Left ventricle myocardium superior (tissue), 1 donor: ENCODE data around the gene PPP5C. TPM values are rescaled to one million over a fixed set of nuclear protein-coding genes. Genes with fewer than 3 reads are reported as not detected.
"Not testable (repeated sequence)": the region's sequence is repeated elsewhere in the genome, so short reads cannot be mapped to it uniquely, and the experiment has no call there.

Experiments
- ATAC-seq: fragments of 200-7000 bp; cut with Tn5 transposase; one replicate; pipeline ENCODE4 v1.9.1; 2020; ENCODE audit warnings: mild to moderate bottlenecking, moderate library complexity
- DNase-seq: peaks from one replicate; pipeline ENCODE4 v3.0.0-alpha.2; 2020
- intact Hi-C: fragments of 100-400 bp; cut with micrococcal nuclease; formaldehyde crosslinking; loops from one replicate; pipeline ENCODE4 v1.11.0; 2022
- total RNA-seq: library from RNA; stranded (reverse); fragmentation: NEBNext Ultra II Directional; extraction: Animal tissue kit (Norgen Biotek cat#: 25700); gene quantifications from one replicate; pipeline ENCODE4 v1.2.1, GENCODE V29; 2021
- donor health status: DM: no; HTN: yes; CAD: no; lungs with severe emphysema.

PPP5C gene
- total RNA-seq, 1 donor from 2014 or later: 72.5 TPM

GRCh38 chr19:46356149-46357055 is 9.5 kb downstream of the PPP5C start:
- no peak for DNase-seq
- intact Hi-C loops: no loop called here
- ATAC-seq: no peak

GRCh38 chr19:46357846-46358583 is 11.1 kb downstream of the PPP5C start:
- ATAC-seq: no peak
- DNase-seq: no peak
- intact Hi-C loops: no loop called here

- DNase-seq (no peak), ATAC-seq (no peak)
- intact Hi-C loops: no loop called here
Measured at GRCh38 chr19:46361915-46362314, 15.0 kb downstream of the PPP5C start.

GRCh38 chr19:46364359-46364758 is 17.5 kb downstream of the PPP5C start:
- DNase-seq: no peak
- no peak for ATAC-seq
- intact Hi-C loops: no loop called here

GRCh38 chr19:46365561-46365960 is 18.7 kb downstream of the PPP5C start:
- intact Hi-C loops: no loop called here
- DNase-seq: no peak
- ATAC-seq: no peak

- DNase-seq (no peak), ATAC-seq (peak; percentile 43)
- intact Hi-C loops: no loop called here
Measured at GRCh38 chr19:46366620-46367292, 19.9 kb downstream of the PPP5C start.

DNA sequence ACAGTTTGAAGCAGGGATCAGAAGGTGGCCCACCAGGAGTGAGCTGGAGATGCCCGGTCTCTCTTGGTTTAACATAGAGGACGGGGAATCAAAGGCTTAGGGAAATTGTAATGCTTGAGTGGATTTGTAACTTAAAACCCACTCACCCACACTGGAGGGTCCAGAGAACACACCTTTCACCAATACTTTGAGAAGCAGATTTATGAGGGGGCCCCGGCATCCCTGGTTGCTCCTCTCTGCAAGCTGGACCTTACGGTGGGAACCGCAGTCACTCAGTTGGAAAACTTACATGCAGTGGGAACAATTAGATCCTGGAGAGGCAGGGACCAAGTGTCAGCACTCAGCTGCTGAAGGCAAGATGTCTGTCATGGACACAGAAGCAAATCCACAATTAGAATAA is 20.5 kb downstream of the PPP5C start:
- ATAC-seq (no peak), DNase-seq (no peak)
- intact Hi-C loops: no loop called here

DNA sequence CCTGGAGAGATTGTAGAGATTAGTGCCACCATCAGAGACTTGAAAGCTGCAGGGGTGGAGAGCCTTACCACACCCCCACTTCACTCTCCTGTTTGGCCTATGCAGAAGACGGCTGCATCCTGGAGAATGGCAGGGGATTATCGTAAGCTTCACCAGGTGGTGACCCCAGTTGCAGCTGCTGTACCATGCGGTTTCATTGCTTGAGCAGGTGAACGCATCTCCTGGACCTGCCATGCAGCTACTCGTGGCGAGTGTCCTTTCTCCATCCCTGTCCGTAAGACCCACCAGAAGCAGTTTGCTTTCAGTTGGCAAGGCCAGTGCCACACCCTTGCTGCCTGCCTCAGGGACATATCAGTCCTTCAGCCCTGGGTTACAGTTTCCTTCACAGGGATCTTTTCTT is 21.2 kb downstream of the PPP5C start:
- ATAC-seq (no peak), DNase-seq (no peak)
- intact Hi-C loops: no loop called here

- ATAC-seq (no peak), DNase-seq (no peak)
- intact Hi-C loops: no loop called here
Measured at GRCh38 chr19:46369817-46370216, 22.9 kb downstream of the PPP5C start.

DNA sequence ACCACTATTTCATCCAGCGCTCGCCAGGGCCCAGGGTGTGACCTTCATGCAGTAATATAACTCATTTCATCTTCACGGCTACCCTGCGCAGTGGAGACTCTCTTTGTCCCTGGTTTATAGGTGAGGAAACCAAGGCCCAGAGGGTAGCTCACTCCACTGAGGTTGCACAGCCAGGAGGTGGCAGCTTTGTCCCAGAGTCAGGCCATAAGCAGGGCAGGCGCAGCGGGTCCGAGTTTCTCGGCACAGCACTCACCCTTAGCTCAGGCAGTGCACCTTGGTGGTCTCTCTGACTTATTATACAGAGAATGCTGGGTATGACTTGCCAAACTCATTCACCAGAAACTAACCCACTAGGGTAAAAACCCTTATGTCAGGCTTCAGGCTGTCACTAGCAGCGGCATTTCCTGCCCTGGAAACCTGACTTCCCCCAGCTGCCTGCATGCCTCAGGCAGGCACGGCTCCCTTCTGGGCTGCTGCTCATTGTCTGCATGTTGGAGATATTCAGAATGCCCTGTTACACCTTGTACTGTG is 24.5 kb downstream of the PPP5C start:
- intact Hi-C loops: no loop called here
- no peak for ATAC-seq
- no peak for DNase-seq

DNA sequence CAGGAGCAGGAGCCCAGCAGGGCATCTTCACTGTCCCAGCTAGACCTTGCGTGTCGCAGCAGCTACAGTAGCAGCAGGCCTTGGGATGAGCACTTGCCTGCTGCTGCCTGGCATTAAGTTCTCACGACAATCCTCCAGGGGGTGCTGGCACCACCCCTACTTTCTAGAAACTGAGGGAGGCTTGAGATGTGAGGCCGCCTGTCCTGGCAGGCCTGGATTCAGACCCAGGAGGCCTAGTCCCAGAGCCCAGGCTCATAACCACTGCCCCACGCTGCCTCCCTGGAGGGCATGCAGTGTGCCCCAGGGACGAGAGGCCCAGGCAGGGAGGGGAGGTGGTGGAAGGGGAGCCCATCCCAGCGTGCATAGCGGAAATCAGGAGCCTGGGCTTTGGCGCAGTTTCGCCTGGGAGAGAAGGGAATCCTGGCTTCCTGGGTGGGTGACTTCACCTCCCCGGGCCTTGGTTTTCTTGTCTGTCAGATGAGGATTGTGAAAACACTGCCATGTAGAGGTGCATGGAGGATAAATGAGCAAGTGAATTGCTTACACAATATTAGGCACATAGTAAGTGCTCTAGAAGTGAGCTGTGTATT is 26.1 kb downstream of the PPP5C start:
- ATAC-seq: peak; percentile 2
- intact Hi-C loops: no loop called here

DNA sequence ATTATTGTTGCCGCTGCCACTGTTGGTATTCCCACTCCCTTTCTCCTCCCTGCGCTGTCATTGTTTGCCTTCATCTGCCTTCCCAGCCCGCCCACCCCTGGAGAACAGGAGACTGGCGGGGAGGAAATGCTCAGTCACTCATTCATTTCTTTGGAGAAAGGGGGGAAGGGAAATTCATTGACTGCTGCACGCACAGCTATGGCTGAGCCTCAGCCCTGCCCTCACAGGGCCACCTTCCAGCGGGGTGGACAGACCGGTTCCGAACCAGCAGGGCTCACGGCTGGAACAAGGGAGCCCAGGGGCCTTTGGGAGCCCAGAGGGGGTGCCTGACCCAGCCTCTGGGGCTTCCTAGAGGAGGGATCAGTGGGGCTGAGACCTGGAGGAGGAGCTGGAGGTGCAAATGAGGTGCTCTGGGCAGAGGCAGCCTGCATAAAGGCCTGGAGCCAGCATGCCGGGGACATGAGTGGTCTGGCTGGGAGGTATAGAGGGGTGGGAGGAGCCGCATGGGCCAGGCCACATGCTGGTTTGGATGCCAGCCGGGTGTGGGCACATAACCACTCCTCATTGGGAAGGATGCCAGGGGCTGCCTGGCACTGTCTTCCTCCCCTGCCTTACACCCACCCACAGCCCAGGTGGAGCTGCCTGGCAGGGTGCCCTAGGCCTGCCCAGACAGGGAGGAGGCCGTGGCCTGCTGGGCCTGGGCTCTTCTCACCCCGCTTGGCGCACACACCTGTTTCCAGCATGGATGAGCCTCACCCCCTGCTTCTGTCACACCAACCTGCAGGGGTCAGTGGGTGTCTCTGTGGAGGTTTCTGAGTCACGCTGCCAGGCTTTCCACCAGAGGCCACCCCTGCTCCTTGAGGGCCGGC is 26.8 kb downstream of the PPP5C start:
- DNase-seq: peak; percentile 94
- intact Hi-C loops: no loop called here
- peak; percentile 85 for ATAC-seq

More for the DNA sequence above, 26.1 kb downstream of the PPP5C start:
- DNase-seq: no peak

GRCh38 chr19:46374536-46375475 is 27.9 kb downstream of the PPP5C start:
- ATAC-seq: no peak
- intact Hi-C loops: no loop called here
- no peak for DNase-seq

- ATAC-seq, DNase-seq, intact Hi-C loops: not testable (repeated sequence)
Measured at GRCh38 chr19:46375476-46376067, 28.7 kb downstream of the PPP5C start.

GRCh38 chr19:46376241-46377153 is 29.6 kb downstream of the PPP5C start:
- no peak for DNase-seq
- intact Hi-C loops: no loop called here
- ATAC-seq: no peak

DNA sequence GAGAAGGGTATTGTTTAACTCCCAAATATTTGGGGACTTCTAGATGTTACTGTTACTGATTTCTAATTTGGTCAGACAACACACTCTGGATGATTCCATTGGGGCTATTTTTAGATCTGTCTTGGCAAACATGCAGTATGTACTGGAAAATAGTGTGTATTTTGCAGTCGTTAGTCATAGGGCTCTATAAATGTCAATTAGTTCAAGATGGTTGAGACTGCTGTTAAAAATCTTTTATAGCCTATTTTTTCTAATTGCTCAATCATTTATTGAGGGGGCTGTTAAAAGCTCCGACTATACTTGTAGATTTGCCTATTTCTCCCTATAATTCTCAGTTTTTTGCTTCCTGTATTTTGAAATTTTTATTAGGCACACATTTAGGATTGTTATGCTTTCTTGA is 31.4 kb downstream of the PPP5C start:
- ATAC-seq: peak; percentile 45
- DNase-seq: no peak
- intact Hi-C loops: no loop called here
